ENCODE results near the gene TLE2.
"Not testable (repeated sequence)": the region's sequence is repeated elsewhere in the genome, so short reads cannot be mapped to it uniquely, and the experiment has no call there.

Gene TLE2

DNA sequence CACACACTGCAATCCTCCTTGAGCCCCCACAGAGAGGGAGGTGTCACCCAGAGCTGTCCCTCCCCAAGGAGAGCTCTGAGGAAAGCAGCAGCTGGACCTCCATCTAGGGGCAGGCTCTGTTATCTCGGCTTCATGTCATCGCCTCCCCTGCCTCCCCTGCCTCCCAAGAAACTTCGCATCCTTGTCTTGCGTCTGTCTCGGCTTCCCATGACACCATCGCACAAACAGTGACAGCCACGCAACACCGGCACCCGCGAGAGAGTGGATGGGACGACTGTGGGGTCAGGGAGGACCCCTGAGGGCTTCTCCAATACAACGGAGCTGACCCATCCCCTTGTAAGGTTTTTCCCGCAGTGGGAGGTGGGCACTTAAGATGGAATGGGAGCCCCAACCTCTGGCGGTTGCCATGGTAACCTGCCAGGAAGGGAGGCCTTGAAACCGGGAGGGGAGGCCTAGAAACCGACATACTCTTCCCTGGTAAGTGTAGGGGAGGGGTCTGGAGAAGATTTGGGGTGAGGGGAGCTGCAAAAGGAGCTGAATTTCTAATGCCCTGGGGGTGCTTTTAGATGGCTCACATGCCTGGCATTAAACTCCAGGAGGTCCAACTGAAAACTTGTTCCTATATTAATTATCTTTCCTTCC lies 16.3 kb downstream of the TLE2 start:
- no peak for DNase-seq (ENCODE audit: low read depth)

DNA sequence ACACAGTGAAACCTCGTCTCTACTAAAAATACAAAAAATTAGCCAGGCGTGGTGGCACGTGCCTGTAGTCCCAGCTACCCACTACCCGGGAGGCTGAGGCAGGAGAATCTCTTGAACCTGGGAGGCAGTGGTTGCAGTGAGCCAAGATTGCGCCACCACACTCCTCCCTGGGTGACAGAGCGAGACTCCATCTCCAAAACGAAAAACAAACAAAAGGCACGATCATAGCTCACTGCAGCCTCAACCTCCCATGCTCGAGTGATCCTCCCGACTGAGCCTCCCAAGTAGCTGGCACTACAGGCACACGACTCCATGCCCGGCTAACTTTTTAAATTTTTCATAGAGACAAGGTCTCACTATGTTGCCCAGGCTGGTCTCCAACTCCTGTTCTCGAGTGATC lies 17.0 kb downstream of the TLE2 start:
- not testable (repeated sequence) for DNase-seq (ENCODE audit: low read depth)

DNA sequence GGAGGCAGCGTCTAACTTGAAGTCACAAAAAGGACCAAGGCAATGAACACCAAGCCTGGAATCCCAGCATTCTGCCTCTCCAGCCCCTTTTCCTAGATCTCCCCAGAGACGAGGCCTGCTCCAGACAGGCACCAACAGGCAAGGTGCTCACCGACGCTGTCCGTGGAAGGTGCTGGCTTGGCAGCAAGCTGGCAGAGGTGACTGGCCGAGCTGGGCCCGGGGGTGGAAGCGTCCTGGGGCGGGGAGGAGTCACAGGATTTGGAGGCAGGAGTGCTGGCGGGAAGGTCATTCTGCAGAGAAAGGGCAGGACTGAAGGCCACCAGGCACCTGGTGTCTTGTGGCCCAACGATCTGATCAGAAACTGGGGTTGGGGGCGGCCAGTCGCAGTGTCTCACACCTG lies 18.2 kb downstream of the TLE2 start:
- no peak for DNase-seq (ENCODE audit: low read depth)

DNA sequence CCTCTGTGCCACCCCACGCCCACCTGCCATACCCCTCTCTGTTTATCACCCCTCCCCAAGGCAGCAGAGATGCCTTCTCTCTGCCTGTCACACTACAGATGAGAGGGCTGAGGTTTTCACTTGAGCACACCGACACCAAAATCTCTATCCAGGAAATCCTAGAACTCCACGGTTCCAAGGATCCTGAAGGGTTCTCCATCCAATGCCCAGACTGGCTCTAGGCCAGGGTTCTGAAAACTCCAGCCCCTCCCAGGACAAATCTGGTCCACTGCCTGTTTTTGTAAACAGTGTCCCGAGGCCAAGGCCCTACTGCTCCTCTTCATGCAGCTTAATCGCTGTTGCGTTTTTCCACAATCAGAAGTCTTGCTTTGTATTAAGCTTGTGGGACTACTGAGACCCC lies 20.1 kb downstream of the TLE2 start:
- no peak for DNase-seq (ENCODE audit: low read depth)

DNA sequence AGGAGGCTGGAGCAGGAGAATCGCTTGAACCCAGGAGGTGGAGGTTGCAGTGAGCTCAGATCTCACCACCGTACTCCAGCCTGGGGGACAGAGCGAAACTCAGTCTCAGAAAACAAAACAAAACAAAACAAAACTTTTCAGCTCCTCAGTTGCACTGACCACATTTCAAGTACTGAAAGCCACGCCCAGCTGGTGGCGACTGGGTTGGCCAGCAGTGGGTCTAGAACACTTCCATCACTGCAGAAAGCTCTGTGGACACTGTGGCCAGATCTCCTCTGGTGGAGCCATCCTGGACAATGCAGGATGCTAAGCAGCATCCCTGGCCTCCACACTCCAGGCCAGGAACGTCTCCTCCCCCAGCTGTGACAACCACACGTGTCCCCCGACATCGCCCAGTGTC lies 21.1 kb downstream of the TLE2 start:
- DNase-seq (ENCODE audit: low read depth) = no peak

GRCh38 chr19:3006075-3006767 lies 22.9 kb downstream of the TLE2 start:
- DNase-seq (ENCODE audit: low read depth) = no peak

- no peak for DNase-seq (ENCODE audit: low read depth)
Measured at GRCh38 chr19:3005345-3005744, 23.7 kb downstream of the TLE2 start.

- no peak for DNase-seq (ENCODE audit: low read depth)
Measured at GRCh38 chr19:3004522-3004921, 24.6 kb downstream of the TLE2 start.

DNA sequence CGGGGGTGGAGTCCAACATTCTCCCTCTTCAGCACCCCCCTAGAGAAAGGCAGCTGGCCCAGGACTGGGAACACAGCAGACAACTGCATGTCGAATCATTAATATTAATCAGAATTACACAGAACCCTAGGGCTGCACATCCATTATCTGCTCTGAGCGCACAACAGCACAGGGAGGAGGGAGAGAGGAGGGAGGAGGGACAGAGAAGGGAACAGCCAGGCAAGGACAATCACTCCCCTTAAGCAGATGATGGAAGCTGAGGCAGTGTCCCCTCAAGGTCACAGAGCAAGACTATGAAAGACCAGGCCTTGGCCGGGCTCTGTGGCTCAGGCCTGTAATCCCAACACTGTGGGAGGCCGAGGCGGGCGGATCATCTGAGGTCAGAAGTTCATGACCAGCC lies 26.0 kb downstream of the TLE2 start:
- no peak for DNase-seq (ENCODE audit: low read depth)

- no peak for DNase-seq (ENCODE audit: low read depth)
Measured at GRCh38 chr19:3001235-3001800, 27.8 kb downstream of the TLE2 start.

DNA sequence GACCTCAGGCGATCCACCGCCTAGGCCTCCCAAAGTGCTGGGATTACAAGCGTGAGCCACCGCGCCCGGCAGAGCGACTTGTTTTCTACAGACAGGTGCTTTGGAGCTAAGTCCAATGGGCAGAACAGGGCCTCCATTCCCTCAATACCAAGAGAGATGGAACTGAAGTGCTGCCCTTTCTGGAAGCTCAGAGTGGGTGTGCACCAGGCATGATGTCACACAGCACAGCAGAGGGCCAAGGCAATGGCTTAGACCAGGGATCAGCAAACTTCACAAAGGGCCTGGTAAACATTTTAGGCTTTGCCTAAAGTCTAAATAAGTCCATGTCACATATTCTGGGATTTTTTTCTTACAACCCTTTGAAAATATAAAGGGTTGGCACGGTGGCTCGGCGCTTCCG lies 30.4 kb downstream of the TLE2 start:
- no peak for DNase-seq (ENCODE audit: low read depth)

- DNase-seq (ENCODE audit: low read depth) = no peak
Measured at GRCh38 chr19:2997720-2998119, 31.4 kb downstream of the TLE2 start.

DNA sequence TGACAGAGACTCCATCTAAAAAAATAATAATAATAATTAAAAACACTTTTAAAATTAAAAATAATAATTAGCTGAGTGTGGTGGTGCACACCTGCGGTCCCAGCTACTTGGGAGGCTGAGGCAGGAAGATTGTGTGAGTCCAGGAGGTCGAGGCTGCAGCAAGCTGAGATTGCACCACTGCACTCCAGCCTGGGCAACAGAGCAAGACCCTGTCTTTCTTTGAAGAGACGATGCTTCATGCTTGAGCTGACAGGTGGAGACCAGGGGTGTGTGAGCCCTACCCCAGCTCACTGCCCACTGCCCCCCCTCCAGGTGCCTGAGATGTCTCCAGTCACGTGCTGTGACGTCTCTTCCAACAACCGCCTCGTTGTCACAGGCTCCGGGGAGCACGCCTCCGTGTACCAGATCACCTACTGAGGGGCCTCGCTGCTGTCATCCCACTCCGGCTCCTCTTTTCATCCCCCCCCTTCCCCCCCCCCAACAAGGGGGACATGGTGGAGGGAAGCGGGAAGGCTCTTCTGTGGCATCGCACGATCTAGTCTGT lies 34.4 kb downstream of the TLE2 start:
- no peak for DNase-seq (ENCODE audit: low read depth)

- no peak for DNase-seq (ENCODE audit: low read depth)
Measured at GRCh38 chr19:2993579-2993978, 35.5 kb downstream of the TLE2 start.

DNA sequence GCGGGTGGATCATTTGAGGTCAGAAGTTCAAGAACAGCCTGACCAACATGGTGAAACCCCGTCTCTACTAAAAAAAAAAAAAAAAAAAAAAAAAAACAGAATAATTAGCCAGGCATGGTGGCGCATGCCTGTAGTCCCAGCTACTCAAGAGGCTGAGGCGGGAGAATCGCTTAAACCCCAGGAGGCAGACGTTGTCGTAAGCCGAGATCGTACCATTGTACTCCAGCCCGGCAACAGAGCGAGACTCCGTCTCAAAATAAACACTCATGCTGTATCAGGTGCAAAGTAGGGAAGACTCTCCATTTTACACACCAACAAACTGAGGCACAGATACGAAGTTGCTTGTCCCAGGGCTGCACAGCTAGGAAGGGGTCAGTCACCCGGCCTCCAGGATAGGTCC lies 36.1 kb downstream of the TLE2 start:
- DNase-seq (ENCODE audit: low read depth) = no peak

DNA sequence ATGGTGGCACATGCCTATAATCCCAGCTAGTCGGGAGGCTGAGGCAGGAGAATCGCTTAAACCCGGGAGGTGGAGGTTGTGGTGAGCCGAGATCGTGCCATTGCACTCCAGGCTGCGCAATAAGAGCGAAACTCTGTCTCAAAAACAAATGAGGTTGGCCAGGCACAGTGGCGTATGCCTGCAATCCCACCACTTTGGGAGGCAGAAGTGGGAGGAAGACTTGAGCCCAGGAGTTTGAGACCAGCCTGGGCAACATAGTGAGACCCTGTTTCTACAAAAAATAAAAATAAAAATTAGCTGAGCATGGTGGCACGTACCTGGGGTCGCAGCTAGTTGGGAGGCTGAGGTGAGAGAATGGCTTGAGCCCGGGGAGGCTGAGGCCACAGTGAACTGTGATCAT lies 36.7 kb downstream of the TLE2 start:
- not testable (repeated sequence) for DNase-seq (ENCODE audit: low read depth)

- no peak for DNase-seq (ENCODE audit: low read depth)
Measured at GRCh38 chr19:2989236-2989946, 39.7 kb downstream of the TLE2 start.

DNA sequence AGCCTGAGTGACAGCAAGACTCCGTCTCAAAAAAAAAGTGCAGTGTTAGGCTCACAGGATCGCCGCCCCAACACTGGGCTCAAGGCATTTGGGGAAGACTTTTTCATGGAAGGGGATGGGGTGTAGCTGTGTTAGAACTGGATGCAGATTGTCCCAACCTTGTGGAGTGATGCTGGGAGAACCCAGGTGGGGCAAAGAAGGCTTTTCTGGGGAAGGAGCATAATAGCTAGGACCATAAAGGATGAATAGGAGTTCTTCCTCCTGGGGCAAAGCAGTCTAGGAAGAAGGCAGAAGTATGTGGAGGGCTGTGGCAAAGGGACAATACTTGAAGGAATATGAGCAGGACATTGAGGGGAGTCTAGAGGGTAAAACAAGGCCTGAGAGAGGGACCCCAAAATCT lies 40.5 kb downstream of the TLE2 start:
- DNase-seq (ENCODE audit: low read depth) = no peak

GRCh38 chr19:2987797-2988196 lies 41.3 kb downstream of the TLE2 start:
- no peak for DNase-seq (ENCODE audit: low read depth)

- no peak for DNase-seq (ENCODE audit: low read depth)
Measured at GRCh38 chr19:2986951-2987524, 42.0 kb downstream of the TLE2 start.

DNA sequence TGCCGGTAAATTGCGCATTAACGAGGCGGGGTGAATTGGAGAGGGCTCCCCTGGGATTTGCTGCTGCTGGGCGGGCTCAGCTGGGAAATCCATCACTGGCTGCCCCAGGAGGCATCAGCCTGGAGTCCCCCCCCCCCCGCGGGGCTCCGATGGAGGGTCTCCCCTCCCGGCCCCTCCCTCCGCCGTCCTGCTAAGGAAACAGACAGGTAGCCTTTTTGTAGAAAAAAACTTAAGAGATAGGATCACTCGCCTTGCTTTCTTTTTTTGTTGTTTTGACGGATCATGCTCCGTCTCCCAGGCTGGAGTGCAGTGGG lies 44.9 kb downstream of the TLE2 start:
- no peak for DNase-seq (ENCODE audit: low read depth)

DNA sequence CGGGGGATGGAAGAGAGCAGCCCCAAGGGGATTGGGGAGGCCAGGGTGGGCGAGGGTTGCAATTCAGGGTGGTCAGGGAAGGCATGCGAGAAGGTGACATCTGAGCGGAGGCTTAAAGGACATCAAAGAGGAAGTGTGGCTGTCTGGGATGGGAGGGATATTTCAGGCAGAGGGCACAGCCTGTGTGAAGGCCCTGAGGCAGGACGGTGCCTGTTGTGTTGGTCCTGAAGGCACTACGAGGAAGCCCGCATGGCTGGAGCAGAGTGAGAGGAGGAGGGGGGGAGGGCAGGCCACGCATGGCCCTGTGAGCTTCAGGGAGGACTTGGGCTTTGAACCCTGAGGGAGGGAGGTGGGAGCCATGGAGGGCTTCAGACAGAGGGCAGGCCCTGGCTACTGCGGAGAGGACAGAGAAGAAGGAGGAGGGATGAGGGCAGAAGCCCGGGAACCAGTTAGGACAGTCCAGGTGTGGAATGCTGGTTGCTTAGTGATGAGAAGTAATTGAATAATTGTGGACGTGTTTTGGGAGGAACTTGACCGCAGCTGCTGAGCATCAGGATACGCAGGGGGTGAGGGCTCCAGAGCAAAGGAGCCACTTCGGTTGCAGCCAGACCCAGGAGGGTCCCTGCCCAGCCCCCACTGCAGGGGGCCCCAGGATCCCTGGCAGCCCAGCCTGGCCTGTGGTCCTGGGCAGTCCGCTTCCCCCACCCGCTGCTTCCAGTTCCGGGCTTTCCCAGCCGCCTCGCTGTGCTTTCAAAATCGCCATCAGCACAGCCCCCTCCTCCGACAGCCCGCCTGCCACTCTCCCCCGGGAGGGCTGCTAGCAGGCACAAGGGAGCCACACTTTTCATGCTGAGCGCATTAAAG lies 45.5 kb downstream of the TLE2 start:
- peak; percentile 59 for DNase-seq (ENCODE audit: low read depth)
